H1 (cell line): ENCODE measurements around the gene GCLC.

ENCODE experiments used
- CTCF ChIP-seq, 3 experiments: IDR thresholded peaks; 1 replicate in 2 of 3; 2 replicates in 1 of 3; pipeline versions ENCODE4 v1.5.1 to v1.6.1; 2011; ENCODE audit warnings: low read length in 3 of 3, mild to moderate bottlenecking in 3 of 3, inconsistent platforms in 2 of 3, low read depth in 1 of 3, moderate library complexity in 1 of 3; ENCODE audit not compliant: insufficient read depth in 1 of 3; ENCODE audit errors: control extremely low read depth in 1 of 3
- EZH2 ChIP-seq: fragments of 200-600 bp; sonication (generic); IDR thresholded peaks from 2 replicates; pipeline ENCODE4 v1.7.1; 2012; ENCODE audit warnings: low read depth, mild to moderate bottlenecking, moderate library complexity, low read length, inconsistent platforms; ENCODE audit not compliant: severe bottlenecking
- JUND ChIP-seq: IDR thresholded peaks from 2 replicates; pipeline ENCODE4 v1.6.1; 2011; ENCODE audit warnings: mild to moderate bottlenecking, improper control_type of control experiment, low read length

GRCh38 chr6:53512626-53513025, 32.3 kb downstream of the GCLC start:
- no peak for TF ChIP-seq CTCF (IDR thresholded peaks at IDR 0.05; ENCODE audit: control extremely low read depth in 1 of 3, insufficient read depth in 1 of 3, low read depth in 1 of 3, low read length in 3 of 3)
- TF ChIP-seq EZH2 = no peak
- no peak for TF ChIP-seq JUND
